ENCODE data around the gene SDR39U1.

SDR39U1 gene

DNA sequence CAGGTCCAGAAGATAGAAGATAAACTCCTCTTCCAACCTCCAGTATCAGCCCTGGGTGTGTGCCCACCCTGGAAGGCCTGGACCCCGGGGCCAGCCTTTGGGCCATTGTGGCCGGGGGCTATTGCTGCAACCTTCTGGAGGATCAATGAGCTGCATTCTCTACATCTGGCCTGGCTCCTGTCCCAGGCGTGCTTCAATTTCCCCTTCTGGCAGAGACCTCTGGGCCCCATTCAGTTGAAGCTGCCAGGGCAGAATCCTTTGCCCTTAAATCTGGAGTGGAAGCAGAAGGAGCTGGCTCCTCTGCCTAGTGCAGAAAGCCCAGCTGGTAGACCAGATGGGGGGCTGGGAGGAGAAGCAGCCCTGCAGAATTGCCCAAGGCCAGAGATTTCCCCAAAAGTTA, 33.8 kb downstream of the SDR39U1 start:
- DNase-seq: no peak

DNA sequence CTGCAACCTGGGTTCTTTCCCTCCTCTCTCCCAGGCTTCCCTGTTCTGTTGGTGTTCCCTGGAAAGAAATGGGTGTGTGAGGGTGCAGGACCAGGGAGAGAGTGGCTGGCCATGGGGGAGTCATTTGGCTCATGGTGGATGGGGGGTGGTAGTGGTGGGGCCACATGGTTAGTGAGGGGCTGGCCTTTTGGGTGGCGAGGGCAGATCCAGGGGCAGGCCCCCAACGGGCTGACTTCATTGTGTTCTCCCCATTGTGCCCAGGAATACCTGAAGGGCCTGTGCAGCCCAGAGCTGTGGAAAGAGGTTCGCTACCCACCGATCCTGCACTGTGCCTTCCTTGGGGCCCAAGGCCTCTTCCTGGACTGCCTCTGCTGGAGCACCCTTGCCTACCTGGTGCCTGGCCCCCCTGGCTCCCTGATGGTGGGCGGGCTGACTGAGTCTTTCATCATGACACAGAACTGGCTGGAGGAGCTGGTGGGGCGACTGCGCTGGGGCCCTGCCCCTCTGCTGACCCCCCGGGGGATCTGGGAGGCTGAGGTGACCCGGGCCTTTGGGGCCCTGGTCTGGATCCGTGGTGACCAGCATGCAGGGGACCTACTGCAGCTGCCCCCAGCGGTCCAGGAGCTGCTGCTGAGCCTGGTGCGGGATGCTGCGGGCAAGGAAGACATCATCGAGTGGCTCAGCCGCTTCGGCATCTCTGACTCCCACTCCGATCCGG, 34.8 kb downstream of the SDR39U1 start:
- DNase-seq: no peak

DNA sequence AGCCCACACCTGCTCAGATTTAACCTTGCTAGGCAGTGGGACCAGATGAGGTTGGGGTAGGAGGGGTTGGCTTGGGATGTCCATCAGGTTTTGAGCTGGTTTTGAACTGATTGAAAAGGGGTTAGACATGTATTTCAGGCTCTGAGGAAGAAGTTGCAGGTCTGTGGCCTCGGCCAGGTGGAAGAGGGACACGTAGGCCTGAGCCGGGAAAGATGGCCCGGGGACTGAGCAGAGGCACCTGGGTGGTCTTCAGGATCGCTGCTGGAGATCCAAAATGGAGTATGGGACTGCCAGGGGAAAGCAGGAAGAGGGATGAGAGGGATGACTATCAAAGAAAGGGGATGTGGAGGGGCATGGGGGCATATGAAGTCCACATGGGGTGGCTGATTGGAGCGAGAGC, 36.2 kb downstream of the SDR39U1 start:
- no peak for DNase-seq

DNA sequence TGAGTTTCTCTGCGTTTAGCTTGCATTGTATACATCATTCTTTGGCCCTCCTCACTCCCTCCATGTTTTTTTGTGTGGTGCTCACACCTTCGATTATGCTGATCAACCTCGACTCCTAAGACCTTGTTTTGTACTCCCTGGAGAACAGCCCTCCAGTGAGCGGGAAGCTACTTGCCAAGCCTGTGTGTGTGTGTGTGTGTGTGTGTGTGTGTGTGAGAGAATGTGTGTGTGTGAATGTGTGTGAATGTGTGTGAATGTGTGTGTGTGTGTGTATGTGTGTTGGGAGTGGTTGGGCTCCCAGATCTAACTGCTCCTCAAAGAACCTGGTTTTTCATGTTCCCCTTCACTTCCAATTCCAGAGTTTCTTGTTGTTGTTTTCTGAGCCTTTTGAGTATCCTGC, 37.8 kb downstream of the SDR39U1 start:
- no peak for DNase-seq

DNA sequence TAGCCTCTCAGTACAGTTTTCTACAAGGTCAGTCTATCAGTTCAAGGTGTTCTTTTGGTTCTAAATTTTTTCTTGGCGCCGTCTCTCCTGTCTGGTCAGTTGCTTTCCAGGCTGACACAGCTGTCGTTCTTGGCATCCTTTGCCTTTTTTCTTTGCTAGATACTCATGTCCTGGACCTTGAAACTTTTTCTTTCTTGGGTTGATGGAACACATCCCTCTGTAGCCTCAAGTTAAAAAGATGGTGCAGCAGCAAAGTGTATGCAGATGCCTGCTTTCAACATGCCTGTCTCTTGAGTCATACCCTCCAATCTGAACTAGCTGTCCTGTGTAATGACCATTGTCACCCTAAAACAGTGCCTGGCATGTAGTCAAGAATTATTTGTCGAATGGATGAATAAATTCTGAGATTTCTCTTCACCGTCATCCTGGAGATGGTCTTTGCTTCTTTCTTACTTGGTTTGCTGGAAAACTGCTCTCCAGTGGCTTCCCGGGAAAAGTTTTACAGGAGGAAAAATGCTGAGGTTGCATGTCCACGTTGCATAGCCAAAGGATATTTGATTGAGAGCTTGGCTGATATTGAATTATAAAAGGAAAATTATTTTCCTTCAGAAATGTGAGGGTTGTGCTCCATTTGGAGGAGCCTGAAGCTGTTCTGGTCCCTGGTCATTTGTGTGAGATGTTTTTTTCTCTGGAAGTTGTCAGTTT, 39.1 kb downstream of the SDR39U1 start:
- DNase-seq: no peak

DNA sequence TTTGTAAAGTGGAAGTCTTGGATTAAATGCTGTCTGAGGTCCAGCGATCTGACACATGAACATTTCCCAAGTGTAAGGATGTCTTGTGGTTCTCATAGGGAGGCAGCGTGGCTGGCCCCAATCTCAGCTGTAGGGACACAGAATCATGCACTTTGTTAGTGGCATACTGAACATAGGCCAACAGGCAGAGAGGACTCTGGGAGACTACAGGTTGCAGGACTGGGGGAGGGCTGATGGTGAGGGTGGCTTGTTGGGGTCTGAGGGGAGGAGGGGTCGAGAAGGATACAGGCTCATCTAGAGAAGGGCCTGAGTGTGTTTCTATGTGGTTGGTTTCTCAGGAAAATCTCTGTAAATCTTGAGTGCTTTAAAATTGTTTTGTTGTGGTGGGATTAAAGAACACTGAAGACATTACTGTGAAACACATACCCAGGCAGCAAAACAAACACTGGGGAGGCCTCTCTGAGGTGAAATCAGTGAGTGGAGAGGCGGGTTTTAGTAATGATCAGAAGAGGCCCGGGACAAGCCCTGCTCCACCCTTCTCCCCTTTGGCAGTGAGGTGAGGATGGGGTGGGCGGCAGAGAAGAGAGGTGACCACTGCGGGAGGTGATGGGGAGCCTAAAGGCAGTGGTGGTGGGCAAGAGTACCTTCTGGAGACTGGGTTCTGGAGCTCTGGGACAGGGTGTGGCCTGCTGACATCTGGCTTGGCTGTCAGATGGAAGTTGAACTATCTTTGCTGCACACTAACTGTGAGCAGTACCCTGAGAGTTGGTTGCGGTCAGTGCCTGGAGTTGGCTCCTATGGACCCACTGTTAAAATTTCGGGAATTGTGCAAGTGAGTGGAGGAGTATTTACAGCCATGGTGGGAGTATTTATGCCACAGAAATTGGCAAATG, 40.5 kb downstream of the SDR39U1 start:
- DNase-seq: no peak

DNA sequence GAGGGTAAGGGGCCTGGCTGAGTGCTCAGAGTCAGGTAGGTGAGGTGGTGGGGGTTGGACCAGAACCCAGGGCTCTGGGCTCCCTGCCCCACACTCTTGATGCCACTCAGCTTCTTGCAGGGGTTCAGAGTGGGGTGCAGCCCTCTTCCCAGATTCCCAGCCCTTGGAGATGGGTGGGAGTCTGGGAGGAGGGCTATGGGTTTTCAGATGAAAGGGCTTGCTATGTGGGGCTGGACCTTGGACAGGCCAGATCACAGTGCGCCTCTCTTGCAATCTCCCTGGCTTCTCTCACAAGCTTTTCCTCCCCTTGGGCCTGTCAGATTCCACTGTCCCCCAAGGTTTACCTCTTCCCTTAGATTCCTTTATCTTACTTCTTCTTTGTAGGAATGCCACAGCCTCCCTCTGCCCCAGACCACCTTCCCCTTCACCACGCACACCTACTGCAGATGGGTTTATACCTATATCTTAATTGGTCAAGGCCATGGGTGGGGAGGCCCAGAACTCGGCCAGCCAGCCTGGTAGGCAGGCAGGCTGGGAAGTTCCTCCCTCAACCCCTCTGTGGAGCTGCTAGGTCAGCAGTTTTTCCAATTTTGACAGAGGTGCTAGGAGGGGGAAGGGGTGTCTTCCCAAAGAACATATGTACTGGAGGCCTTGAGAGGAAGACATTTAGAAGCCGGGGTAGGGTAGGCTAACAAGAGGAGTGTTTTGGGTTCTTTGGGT, 42.4 kb downstream of the SDR39U1 start:
- DNase-seq: no peak

DNA sequence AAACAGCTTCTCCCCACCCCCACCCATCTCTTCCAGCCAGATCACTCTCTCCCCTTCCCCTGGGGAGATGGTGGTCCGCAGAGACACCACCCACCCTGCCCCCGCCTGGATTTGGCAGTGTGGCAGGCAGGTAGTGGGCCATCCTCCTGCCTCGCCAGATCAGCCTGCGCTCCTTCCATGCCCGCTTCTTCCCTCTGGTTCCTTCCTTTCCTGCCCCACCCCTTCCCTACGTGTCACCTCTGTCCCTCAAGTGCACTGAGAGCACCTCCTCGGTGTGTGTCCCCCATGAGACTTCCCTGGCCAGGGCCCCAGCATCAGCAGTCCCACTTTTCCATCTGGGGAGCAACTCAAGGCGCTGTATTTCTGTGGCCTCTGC, 43.1 kb downstream of the SDR39U1 start:
- DNase-seq: no peak

DNA sequence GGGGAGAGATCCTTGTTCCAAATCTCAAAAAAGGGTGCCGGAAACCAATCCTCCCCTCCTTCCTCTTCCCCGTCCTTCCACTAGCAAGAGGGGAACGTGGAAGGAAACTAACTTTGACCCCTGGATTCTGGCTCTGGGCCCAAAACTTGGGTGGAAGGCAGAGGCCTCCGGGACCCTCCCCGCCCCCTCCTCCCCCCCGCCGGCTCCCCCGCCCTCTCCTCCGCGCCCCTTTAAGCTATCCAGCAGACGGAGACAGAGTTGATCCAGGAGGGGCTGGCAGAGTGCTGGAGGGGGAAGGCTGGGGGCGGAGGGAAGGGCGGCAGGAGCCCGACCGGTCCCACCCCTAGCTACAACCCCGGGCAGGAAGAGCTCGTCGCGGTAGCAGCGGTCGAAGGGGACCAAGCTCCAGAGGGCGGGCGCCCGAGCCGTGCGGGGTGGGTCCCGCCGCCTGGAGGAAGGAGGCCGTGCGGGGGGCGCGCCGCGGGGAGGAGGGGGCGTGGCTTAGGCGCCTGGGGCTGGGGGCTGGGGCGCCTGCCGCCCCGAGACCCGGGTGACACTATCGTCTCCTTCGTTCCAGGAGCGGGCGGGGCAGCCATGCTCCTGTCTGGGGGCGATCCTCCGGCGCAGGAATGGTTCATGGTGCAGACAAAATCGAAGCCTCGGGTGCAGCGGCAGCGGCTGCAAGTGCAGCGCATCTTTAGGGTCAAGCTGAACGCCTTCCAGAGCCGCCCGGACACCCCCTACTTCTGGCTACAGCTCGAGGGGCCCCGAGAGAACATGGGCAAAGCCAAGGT, 43.7 kb downstream of the SDR39U1 start, which contains the start of gene NYNRIN:
Gene NYNRIN, plus strand, starts transcription at position 351 of the 794 bp plus-strand sequence. Its CDS starts 244 bp downstream, at position 595.
- DNase-seq: no peak

DNA sequence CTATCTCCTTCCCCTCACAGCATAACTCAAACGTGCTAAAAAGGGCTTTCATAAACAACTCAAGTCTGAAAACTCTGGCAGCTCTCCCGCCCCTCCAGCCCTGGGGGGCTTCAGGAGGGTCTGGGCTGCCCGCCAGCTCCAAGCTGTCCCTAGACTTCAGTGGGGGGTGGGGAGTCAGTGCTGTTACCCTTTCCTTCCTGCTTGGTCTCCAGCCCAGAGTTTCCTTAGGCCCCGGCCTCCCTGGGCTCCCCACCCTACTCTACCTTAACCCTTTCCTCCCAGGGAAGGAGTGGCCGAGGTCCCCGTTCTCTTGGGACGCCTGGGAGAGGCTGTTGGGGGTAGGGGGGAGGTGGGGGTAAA, 44.3 kb downstream of the SDR39U1 start:
- no peak for DNase-seq

DNA sequence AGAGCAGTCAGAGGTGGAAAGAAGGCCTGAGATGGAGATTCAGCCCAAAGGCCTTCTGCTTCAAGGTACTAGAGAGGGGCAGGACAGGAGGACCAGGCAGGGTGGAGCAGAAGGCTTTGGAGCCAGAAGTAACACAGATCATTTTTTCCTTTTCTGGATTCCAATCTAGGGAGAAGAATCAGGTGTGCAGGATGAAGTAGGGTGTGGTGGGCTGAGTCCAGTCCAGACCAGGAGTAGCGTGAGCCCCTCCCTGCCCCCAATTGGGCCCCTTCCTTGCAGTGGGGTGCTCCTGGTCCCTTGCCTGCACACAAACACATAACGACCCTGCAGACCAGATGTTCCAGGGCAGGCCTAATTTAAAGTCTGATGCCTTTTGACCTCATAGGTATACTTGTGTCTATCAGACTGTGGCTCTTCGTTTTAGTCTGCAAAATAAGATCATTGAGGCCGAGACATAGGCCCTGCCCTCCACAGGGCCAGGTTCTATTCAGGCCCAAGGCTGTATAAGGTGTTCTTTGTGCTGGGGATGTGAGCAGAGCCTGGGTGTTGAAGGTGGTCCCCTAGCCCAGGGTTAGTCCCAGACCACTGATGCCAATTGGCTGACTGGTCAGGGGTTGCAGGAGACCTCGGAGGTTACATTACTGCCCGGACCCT, 44.8 kb downstream of the SDR39U1 start:
- DNase-seq: no peak

DNA sequence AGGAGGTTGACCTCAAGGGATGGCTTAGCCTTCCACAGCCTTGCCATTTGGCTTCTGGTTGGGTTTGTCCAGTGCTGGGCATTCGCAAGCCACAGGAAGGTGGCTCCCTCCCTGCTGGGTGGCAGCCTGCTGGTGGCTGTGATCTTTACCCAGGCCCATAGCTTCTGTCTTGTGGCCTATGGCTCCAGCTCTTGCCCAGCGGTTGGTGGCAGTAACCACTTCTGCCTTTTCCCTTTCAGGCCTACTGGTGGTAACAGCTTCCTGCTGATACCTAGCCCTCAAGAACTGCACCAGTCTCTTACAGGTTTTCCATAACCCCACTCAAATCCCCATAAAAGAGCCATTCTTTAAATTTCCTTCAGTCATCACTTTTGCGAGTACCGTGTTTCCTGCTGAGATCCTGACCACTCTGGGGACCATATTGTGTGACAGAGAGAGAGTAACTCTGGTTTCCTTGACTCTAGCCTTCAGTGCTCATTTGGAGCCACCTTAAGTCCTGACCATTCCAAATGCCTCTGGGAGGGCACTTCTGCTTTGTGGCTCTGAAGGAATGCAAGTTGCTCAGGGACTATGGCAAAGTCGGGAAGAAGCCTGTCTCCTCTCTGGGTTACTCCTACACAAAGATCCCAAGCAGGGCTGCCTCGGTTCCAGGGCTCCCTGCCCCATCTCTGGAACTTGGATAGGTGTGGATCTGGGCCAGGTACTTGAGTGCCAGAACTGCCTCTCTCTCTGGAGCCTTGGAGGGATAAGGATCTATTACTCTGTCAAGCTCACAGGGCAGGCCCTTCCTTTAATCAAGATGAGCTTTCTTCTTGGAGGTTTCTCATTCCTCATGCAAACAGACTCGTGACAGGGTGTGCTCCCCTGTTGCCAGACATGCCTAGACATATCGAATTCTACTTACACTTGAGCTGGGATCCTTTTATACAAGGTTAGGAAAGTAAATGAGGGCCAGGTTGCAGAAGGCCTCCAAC, 46.7 kb downstream of the SDR39U1 start:
- DNase-seq: no peak

DNA sequence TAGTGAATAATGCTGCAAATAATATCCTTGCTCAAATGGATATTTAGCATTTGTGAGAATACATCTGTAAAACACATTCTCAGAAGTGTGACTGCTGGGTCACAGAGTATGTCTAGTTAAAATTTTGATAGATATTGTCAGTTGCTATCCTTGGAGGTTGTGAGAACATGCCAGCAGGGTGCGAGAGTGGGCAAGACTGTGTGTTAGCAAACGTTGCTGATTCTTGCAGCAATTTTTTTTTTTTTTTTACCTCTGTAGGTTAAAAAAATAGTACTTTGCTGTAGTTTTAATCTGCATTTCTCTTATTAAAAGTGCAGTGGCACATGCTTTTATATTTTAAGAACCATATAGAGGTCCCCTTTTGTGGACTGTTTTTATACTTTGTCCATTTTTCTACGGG, 48.3 kb downstream of the SDR39U1 start:
- no peak for DNase-seq

DNA sequence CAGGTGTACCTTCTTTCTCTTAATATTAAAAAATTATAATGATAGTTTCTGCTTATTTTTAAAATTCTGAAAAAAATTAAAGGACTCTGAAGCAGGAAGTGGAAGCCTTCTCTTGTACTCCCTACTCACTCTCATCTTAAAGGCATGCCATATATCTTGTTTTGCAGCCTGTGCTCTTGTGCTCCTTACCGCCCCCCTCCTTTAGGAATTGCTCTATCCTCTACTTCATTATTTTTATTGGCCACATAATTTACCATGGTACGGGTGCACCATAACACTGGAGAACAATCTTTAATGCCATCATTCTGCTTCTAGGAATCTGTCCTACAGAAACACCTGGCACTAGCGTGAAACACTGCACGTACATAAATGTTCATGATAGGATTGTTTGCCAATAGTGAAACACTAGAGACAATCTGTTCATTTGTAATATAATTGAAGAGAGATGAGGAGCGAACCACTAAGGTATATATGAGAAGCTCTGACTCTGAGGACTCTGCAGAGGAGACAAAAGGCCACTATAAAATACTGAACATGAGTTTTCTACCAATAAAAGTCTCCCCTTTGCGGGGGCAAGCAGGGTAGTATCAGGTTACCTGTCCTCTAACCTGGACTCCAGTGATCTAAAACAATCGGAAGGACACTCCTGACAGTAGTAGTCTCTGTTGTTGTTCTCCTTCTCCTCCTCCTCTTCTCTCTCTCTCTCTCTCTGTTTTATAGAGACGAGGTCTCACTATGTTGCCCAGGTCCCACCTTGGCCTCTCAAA, 50.1 kb downstream of the SDR39U1 start:
- DNase-seq: no peak

DNA sequence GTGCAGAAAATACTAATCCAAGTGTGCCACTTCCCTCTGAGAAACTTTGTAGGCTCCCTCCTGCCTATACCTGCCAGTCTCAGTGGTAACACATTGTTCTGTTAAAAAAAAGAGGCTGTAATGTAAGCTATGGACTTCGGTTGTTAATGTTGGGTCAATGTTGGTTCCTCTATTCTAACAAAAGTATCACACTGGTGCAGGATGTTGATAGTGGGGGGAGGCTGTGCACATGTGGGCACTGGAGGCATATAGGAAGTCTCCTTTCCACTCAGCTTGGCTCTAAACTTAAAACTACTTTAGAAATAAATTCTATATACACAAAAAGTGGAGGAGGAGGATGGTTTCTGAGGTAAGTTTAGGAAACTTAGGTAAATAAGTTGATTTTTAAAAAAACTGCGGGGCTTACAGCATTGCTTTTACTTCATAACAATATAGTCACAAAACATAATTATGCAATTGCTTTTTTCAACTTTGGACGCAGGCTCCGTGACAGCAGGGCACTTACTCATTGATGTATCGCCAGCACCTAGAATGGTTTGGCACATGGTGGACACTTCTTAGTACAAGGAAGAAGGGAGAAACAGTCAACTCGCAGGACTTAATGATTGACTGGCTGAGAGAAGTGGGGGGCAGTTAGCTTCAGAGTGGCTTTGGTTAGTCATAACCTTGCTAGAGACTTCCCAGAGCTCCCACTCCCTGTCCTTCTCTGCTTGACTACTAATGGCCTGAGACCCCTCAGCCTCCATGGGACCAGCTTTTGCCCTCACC, 51.7 kb downstream of the SDR39U1 start:
- DNase-seq: no peak
